ENCODE results near the gene CTDP1.

The CTDP1 gene

DNA sequence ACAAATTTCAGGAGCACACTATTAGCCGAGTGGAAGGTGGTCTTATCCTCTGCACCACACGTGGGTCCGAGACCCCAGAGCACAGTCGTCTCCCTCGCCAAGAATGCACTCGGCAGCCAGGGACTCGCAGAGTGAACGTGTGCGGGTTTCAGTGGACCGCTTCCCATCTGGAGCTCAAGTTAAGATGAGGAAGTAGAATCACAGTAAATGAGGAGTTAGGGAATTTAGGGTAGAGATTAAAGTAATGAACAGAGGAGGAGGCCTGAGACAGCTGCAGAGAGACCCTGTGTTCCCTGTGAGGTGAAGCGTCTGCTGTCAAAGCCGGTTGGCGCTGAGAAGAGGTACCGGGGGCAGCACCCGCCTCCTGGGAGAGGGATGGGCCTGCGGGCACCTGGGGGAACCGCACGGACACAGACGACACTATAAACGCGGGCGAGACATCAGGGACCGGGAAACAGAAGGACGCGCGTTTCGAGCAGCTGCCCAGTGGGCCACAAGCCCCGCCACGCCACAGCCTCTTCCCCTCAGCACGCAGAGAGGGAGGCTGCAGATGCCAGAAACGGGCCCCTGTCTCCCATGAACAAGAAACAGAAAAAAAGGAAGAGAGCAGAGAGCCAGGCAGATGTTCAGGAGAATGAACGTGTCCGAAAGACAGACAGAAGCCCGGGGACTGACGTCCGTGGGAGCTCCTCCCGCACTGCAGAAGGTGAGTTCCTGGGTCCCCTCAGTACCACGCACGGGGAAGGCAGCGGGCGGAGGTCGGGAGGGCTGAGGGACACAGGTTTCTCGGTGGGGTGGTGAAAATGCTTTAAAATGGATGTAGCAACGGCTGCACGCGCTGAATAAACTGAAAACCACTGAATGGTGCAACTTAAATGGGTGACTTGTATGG is 112.7 kb downstream of the CTDP1 start:
- Histone ChIP-seq H3K9me3 (ENCODE audit: low read length) (no peaks in the 10 kb centered on the region), H3K4me3 (ENCODE audit: low read depth, low read length, poor library complexity, severe bottlenecking) (peak overlapping the region; percentile 20), H2AFZ (ENCODE audit: low read length) (no peak overlapping the region), H3K36me3 (ENCODE audit: insufficient read depth, low read length) (no peaks in the 10 kb centered on the region), H3K4me1 (ENCODE audit: insufficient read depth, low read length, severe bottlenecking) (peaks cover 15% of the 10 kb centered on the region), H3F3A (ENCODE audit: insufficient read depth, low read length) (no peaks in the 10 kb centered on the region), H3K79me2 (ENCODE audit: insufficient read depth, low read length) (no peaks in the 10 kb centered on the region), H3K9ac (ENCODE audit: low read length) (no peak overlapping the region; the same call in 1 of the 2 replicates), H3K4me2 (ENCODE audit: low read length) (peak overlapping the region; percentile 45), H3K27me3 (ENCODE audit: insufficient read depth, low read length) (0 out of 2 replicates have a peak, but pooled peaks cover 2% of the 10 kb centered on the region), H3K27ac (ENCODE audit: low read depth, low read length, poor library complexity, severe bottlenecking) (no peak overlapping the region), H4K20me1 (ENCODE audit: insufficient read depth, low read length) (no peaks in the 10 kb centered on the region), H3K9me2 (ENCODE audit: low read depth, low read length) (no peaks in the 10 kb centered on the region)
- no peak for TF ChIP-seq CTCF (IDR thresholded peaks at IDR 0.05; ENCODE audit: low read length)
- TF ChIP-seq EZH2 (IDR thresholded peaks at IDR 0.05; ENCODE audit: borderline replicate concordance, low read length), result no peak

GRCh38 chr18:79792988-79793355 is 113.4 kb downstream of the CTDP1 start:
- H3K4me3 ChIP-seq (ENCODE audit: low read depth, low read length, poor library complexity, severe bottlenecking), result peak overlapping the region; percentile 20
- H4K20me1 ChIP-seq (ENCODE audit: insufficient read depth, low read length), result no peaks in the 10 kb centered on the region
- TF ChIP-seq CTCF (IDR thresholded peaks at IDR 0.05; ENCODE audit: low read length), result no peak
- TF ChIP-seq EZH2 (IDR thresholded peaks at IDR 0.05; ENCODE audit: borderline replicate concordance, low read length), result no peak
- peaks cover 15% of the 10 kb centered on the region for H3K4me1 ChIP-seq (ENCODE audit: insufficient read depth, low read length, severe bottlenecking)
- H3K9me3 ChIP-seq (ENCODE audit: low read length), result no peaks in the 10 kb centered on the region
- no peaks in the 10 kb centered on the region for H3F3A ChIP-seq (ENCODE audit: insufficient read depth, low read length)
- no peaks in the 10 kb centered on the region for H3K79me2 ChIP-seq (ENCODE audit: insufficient read depth, low read length)
- peak overlapping the region; percentile 45 for H3K4me2 ChIP-seq (ENCODE audit: low read length)
- no peak overlapping the region for H2AFZ ChIP-seq (ENCODE audit: low read length)
- no peaks in the 10 kb centered on the region for H3K9me2 ChIP-seq (ENCODE audit: low read depth, low read length)
- no peaks in the 10 kb centered on the region for H3K27me3 ChIP-seq (ENCODE audit: insufficient read depth, low read length)
- no peak overlapping the region for H3K27ac ChIP-seq (ENCODE audit: low read depth, low read length, poor library complexity, severe bottlenecking)
- no peaks in the 10 kb centered on the region for H3K36me3 ChIP-seq (ENCODE audit: insufficient read depth, low read length)
- no peak overlapping the region for H3K9ac ChIP-seq (ENCODE audit: low read length)

- Histone ChIP-seq H3K36me3 (ENCODE audit: insufficient read depth, low read length) (no peaks in the 10 kb centered on the region), H3K9ac (ENCODE audit: low read length) (no peak overlapping the region), H3F3A (ENCODE audit: insufficient read depth, low read length) (no peaks in the 10 kb centered on the region), H3K4me3 (ENCODE audit: low read depth, low read length, poor library complexity, severe bottlenecking) (no peak overlapping the region), H3K4me2 (ENCODE audit: low read length) (no peak overlapping the region), H4K20me1 (ENCODE audit: insufficient read depth, low read length) (no peaks in the 10 kb centered on the region), H3K27me3 (ENCODE audit: insufficient read depth, low read length) (no peaks in the 10 kb centered on the region), H3K4me1 (ENCODE audit: insufficient read depth, low read length, severe bottlenecking) (peaks cover 22% of the 10 kb centered on the region), H2AFZ (ENCODE audit: low read length) (no peak overlapping the region), H3K9me3 (ENCODE audit: low read length) (no peaks in the 10 kb centered on the region), H3K9me2 (ENCODE audit: low read depth, low read length) (no peaks in the 10 kb centered on the region), H3K79me2 (ENCODE audit: insufficient read depth, low read length) (no peaks in the 10 kb centered on the region), H3K27ac (ENCODE audit: low read depth, low read length, poor library complexity, severe bottlenecking) (no peak overlapping the region)
- no peak for TF ChIP-seq CTCF (IDR thresholded peaks at IDR 0.05; ENCODE audit: low read length)
- no peak for TF ChIP-seq EZH2 (IDR thresholded peaks at IDR 0.05; ENCODE audit: borderline replicate concordance, low read length)
These were observed 115.2 kb downstream of the CTDP1 start for GRCh38 chr18:79794846-79795245.

All from OCI-LY1 (cell line).